PC-9 (cell line): Measurements from ENCODE around the gene ANAPC4. TPM values are rescaled to one million over a fixed set of nuclear protein-coding genes. Genes with fewer than 3 reads are reported as not detected.

Experiments used
- BruUV-seq: library from RNA; stranded (reverse); fragments of 400-500 nt; replicated peaks from 2 replicates; lab custom pipeline; 2021; lab: Mats Ljungman, UMichigan
- CTCF ChIA-PET: fragments of 300-600 bp; sonication (Branson Sonifier 250); formaldehyde crosslinking; loops from one replicate; lab custom pipeline; 2022; ENCODE audit warnings: antibody characterized with exemption; lab: Charles Lee
- POLR2A ChIA-PET: fragments of 300-600 bp; sonication (Branson Sonifier 250); formaldehyde crosslinking; loops from one replicate; lab custom pipeline; 2022; ENCODE audit warnings: antibody characterized with exemption; ENCODE audit not compliant: unreplicated experiment; lab: Charles Lee
- DNase-seq, 2 experiments: peaks; one replicate each; pipeline versions ENCODE4 v3.0.0 to v3.0.0-alpha.2; 2015 to 2022; ENCODE audit warnings: mixed read lengths in 1 of 2
- H2AFZ ChIP-seq: fragments of 200-600 bp; sonication (generic); 2 replicates; pipeline ENCODE4 v1.8.1; 2017; ENCODE audit warnings: antibody characterized with exemption
- H3F3A ChIP-seq: fragments of 200-600 bp; sonication (generic); 2 replicates; pipeline ENCODE4 v1.8.1; 2017; ENCODE audit warnings: antibody characterized with exemption, mild to moderate bottlenecking, low read depth; ENCODE audit not compliant: insufficient read depth
- H3K27ac ChIP-seq: fragments of 200-600 bp; sonication (generic); 2 replicates; pipeline ENCODE4 v1.6.1; 2016; ENCODE audit warnings: mixed run types
- H3K27me3 ChIP-seq: fragments of 200-600 bp; sonication (generic); 2 replicates; pipeline ENCODE4 v1.6.1; 2016; ENCODE audit warnings: low read depth, mixed run types; ENCODE audit not compliant: insufficient read depth
- H3K36me3 ChIP-seq: fragments of 200-600 bp; sonication (generic); 2 replicates; pipeline ENCODE4 v1.6.1; 2016; ENCODE audit warnings: low read depth, mixed run types
- H3K4me1 ChIP-seq: fragments of 200-600 bp; sonication (generic); replicated peaks from 2 replicates; pipeline ENCODE4 v1.6.1; 2016; ENCODE audit warnings: mixed run types; ENCODE audit not compliant: insufficient read depth
- H3K4me2 ChIP-seq: fragments of 200-600 bp; sonication (generic); 2 replicates; pipeline ENCODE4 v1.6.1; 2017; ENCODE audit warnings: mixed run types
- H3K4me3 ChIP-seq: fragments of 200-600 bp; sonication (generic); 2 replicates; pipeline ENCODE4 v1.6.1; 2016; ENCODE audit warnings: mixed run types
- H3K79me2 ChIP-seq: fragments of 200-600 bp; sonication (generic); 2 replicates; pipeline ENCODE4 v1.6.1; 2017; ENCODE audit warnings: low read depth, mixed run types
- H3K9me2 ChIP-seq: fragments of 200-600 bp; sonication (generic); 2 replicates; pipeline ENCODE4 v1.8.1; 2017; ENCODE audit warnings: mild to moderate bottlenecking; ENCODE audit not compliant: insufficient read depth
- H3K9me3 ChIP-seq: fragments of 200-600 bp; sonication (generic); 2 replicates; pipeline ENCODE4 v1.8.1; 2016; ENCODE audit warnings: low read depth; ENCODE audit not compliant: insufficient read depth
- H4K20me1 ChIP-seq: fragments of 200-600 bp; sonication (generic); 2 replicates; pipeline ENCODE4 v1.8.1; 2017; ENCODE audit not compliant: insufficient read depth
- CTCF ChIP-seq: fragments of 200-600 bp; sonication (generic); conservative IDR thresholded peaks from 2 replicates; pipeline ENCODE4 v1.6.1; 2017; ENCODE audit warnings: mixed run types, antibody characterized with exemption, mild to moderate bottlenecking, moderate library complexity
- EZH2 ChIP-seq: fragments of 200-600 bp; sonication (generic); IDR thresholded peaks from 2 replicates; pipeline ENCODE4 v1.8.0; 2017; ENCODE audit warnings: antibody characterized with exemption, low read depth
- intact Hi-C: fragments of 100-400 bp; cut with micrococcal nuclease; formaldehyde crosslinking; loops from one replicate; pipeline ENCODE4 v1.10.0; 2022; ENCODE audit not compliant: unreplicated experiment
- total RNA-seq: library from RNA; stranded (reverse); gene quantifications from 2 replicates; pipeline ENCODE4 v1.2.3, GENCODE V29; 2021

Gene ANAPC4
- total RNA-seq, 1 experiment from 2014 or later, result 25.8 TPM

GRCh38 chr4:25346913-25347312 lies 30.1 kb upstream of the ANAPC4 start:
- BruUV-seq, result no TSS peak
- Histone ChIP-seq H3F3A (no peaks in the 10 kb centered on the region), H3K36me3 (no peaks in the 10 kb centered on the region), H3K9me3 (no peaks in the 10 kb centered on the region), H3K4me1 (no peaks in the 10 kb centered on the region), H3K27ac (no peak overlapping the region), H2AFZ (no peak overlapping the region), H3K4me2 (no peak overlapping the region), H3K79me2 (0 out of 2 replicates have a peak, but pooled peaks cover 2% of the 10 kb centered on the region), H3K27me3 (no peaks in the 10 kb centered on the region), H3K4me3 (no peak overlapping the region), H3K9me2 (no peaks in the 10 kb centered on the region), H4K20me1 (no peaks in the 10 kb centered on the region)
- TF ChIP-seq CTCF (no peak), EZH2 (no peak)
- intact Hi-C loops, result no loop called here
- ChIA-PET CTCF (no interaction called here), POLR2A (no interaction called here)
- no peak for DNase-seq

- POLR2A ChIA-PET, result no interaction called here
- Histone ChIP-seq H3K4me3 (no peak overlapping the region), H3K4me2 (no peak overlapping the region), H3K9me2 (no peaks in the 10 kb centered on the region), H2AFZ (no peak overlapping the region), H3K9me3 (no peaks in the 10 kb centered on the region), H3K4me1 (no peaks in the 10 kb centered on the region), H3F3A (no peaks in the 10 kb centered on the region), H3K79me2 (0 out of 2 replicates have a peak, but pooled peaks cover 2% of the 10 kb centered on the region), H4K20me1 (no peaks in the 10 kb centered on the region), H3K27me3 (no peaks in the 10 kb centered on the region), H3K36me3 (no peaks in the 10 kb centered on the region), H3K27ac (no peak overlapping the region)
- no TSS peak for BruUV-seq
- intact Hi-C loops, result no loop called here
- CTCF ChIA-PET, result no interaction called here
- no peak for DNase-seq
- TF ChIP-seq CTCF (no peak), EZH2 (no peak)
Observed at GRCh38 chr4:25347473-25347872, 29.6 kb upstream of the ANAPC4 start.

GRCh38 chr4:25347971-25348370 lies 29.1 kb upstream of the ANAPC4 start:
- TF ChIP-seq CTCF (no peak), EZH2 (no peak)
- no peaks in the 10 kb centered on the region for H3K36me3 ChIP-seq
- DNase-seq, result no peak
- H2AFZ ChIP-seq, result no peak overlapping the region
- H4K20me1 ChIP-seq, result no peaks in the 10 kb centered on the region
- H3F3A ChIP-seq, result no peaks in the 10 kb centered on the region
- ChIA-PET POLR2A (no interaction called here), CTCF (no interaction called here)
- no peaks in the 10 kb centered on the region for H3K27me3 ChIP-seq
- no peaks in the 10 kb centered on the region for H3K4me1 ChIP-seq
- no peak overlapping the region for H3K4me2 ChIP-seq
- no peak overlapping the region for H3K4me3 ChIP-seq
- no peak overlapping the region for H3K27ac ChIP-seq
- H3K9me2 ChIP-seq, result no peaks in the 10 kb centered on the region
- no TSS peak for BruUV-seq
- H3K9me3 ChIP-seq, result no peaks in the 10 kb centered on the region
- intact Hi-C loops, result no loop called here
- H3K79me2 ChIP-seq, result 0 out of 2 replicates have a peak, but pooled peaks cover 2% of the 10 kb centered on the region
